DMS114 treated with DMSO at 0.1 percent for 48 hours (cell line): ENCODE measurements around the gene TSPEAR.

Experiments
- DNase-seq: peaks from one replicate; lab custom pipeline; 2025; ENCODE audit not compliant: unreplicated experiment; lab: John Stamatoyannopoulos, UW

Gene TSPEAR

DNA sequence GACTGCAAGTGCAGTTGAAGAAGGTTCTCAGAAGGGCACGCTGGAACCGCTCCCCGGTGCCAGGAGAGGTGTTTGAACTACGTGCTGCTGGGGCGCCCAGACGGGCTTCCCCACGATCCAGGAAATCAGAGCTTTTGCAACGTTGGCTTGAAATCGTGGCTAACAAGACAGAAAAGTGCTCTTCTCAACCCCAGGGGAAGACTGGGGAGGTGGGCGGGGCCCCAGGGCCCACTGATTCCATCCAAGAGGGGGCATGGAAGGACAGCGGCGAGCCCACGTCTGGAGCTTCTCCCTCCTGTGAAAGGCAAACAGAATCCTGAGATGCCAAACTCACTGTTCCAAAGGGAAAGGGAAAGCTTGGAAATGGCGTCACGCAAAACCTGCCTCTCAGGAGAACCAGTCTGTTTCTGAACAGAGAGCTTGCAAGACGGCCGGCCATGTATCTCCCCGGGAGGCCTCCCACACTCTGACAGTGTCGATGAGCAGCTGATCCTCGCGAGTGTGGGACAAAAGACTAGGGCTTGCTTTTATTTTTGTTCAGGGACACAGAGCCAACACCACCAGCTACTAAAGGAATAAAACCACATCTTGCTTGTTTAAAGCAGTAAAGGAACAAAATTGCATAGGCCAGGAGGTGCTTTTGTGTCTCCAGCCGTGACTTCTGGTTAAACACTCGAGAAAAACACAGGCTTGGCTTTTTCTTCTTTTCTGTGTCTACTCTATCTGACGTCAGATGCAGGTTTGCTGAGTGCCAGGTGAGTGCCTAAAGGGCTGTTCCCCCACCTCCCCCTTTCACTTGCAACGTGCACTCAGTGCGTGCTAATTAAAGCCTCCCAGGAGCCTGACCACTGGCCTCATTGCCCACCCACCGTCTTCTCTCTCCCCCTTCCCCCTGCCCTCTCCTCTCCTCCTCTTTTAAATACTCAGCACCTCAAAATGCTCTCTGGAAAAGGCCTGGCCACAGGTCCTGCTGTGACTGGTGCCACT lies 214.5 kb downstream of the TSPEAR start:
- no peak for DNase-seq

GRCh38 chr21:44495611-44496563 lies 215.5 kb downstream of the TSPEAR start:
- DNase-seq, result no peak

- no peak for DNase-seq
Measured at GRCh38 chr21:44494956-44495355, 216.4 kb downstream of the TSPEAR start.

DNA sequence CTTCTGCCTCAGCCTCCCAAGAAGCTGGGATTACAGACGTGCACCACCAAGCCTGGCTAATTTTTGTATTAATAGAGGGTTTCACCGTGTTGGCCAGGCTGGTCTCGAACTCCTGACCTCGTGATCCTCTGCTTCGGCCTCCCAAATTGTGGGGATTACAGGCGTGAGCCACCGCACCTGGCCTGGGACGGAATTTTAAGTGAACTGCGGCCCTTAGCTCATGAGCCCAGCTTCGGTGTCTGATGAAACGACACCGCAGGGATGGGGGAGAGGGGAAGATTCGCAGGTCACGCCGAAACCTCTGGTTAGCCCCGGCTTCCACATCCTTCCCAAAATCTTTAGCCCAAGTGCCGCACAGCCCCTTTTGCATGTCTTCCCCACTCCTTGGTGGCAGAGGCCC lies 217.0 kb downstream of the TSPEAR start:
- DNase-seq, result no peak

DNA sequence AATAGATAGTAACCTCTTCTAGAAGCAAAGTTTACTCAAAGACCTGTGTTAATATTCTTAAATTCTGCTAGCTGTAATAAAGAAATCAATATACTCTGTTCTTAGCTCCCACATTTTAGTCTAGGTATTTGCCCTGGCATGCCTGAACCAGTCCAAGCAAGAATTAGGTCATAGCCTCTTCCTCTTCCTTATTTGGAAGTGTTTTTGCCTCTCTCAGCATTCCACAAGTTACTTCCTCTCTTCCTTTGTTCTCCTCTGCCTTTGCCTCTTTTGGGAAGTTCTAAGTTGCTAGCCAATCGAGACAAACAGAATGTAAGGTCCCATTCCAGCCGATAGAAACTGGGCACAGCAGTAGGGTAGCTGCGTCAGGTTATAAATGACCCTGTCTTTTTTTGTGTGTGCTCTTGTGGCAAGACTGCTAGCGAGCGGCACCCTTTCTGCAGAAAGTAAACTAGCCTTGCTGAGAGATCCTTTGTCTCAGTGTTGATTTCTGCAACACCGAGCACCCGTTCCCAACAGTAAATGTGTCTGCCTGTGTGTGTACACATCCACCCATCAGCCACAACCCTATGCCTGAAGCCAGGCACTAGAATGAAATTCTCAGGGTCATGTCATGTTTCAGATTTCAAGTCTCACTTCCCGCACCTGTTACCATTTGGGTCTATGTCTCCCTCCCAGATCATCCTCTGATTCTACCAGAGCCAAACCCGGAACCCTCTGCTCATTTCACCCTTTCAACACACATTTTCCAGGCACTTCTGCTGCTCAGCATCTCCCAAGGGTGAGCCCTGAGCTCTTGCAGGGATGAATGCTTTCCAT lies 218.6 kb downstream of the TSPEAR start:
- DNase-seq, result no peak

- DNase-seq, result no peak
Measured at GRCh38 chr21:44490816-44491215, 220.6 kb downstream of the TSPEAR start.

GRCh38 chr21:44490405-44490804 lies 221.0 kb downstream of the TSPEAR start:
- no peak for DNase-seq

DNA sequence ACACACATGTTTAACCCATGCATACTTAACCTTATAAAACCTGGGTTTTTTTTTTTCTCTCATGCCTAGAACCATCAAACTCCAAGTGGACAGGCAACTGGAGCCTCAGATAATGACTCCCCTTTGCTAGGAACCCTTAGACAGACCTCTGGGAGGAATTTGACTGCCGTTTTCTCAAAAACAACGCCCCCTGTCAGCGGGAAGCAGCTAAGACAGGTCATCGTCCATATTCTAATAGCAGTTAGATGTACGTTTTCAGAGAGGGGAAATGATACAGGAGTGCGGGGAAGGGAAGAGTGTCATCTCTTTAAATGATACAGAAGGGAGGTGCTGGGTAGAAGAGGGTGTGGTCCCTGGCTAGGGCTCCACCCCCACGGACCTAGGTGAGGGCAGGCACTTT lies 221.4 kb downstream of the TSPEAR start:
- no peak for DNase-seq

- DNase-seq, result no peak
Measured at GRCh38 chr21:44487831-44488230, 223.5 kb downstream of the TSPEAR start.

GRCh38 chr21:44486302-44486701 lies 225.1 kb downstream of the TSPEAR start:
- DNase-seq, result no peak

DNA sequence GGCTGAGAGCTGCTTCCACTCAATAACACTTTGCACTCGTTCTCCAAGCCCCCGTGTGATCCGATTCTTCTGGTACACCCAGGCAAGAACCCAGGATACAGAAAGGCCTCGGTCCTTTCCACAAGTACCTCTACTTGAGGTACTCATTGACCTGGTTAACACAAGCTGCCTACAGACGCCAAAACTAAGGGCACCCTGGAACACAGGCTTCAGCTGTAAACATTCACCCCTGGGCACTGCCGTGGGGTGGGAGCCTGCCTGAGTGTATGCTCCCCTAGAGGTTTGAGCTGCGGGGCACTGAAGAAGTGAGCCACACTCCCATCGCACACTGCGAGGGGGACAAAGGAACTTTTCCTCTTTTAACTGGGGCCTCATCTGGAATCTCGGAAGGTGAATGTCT lies 225.6 kb downstream of the TSPEAR start:
- DNase-seq, result no peak

- DNase-seq, result peak; percentile 71
Measured at GRCh38 chr21:44485254-44485793, 226.0 kb downstream of the TSPEAR start.

- DNase-seq, result peak; percentile 13
Measured at GRCh38 chr21:44484498-44485253, 226.7 kb downstream of the TSPEAR start.

GRCh38 chr21:44483288-44484237 lies 227.8 kb downstream of the TSPEAR start:
- no peak for DNase-seq

DNA sequence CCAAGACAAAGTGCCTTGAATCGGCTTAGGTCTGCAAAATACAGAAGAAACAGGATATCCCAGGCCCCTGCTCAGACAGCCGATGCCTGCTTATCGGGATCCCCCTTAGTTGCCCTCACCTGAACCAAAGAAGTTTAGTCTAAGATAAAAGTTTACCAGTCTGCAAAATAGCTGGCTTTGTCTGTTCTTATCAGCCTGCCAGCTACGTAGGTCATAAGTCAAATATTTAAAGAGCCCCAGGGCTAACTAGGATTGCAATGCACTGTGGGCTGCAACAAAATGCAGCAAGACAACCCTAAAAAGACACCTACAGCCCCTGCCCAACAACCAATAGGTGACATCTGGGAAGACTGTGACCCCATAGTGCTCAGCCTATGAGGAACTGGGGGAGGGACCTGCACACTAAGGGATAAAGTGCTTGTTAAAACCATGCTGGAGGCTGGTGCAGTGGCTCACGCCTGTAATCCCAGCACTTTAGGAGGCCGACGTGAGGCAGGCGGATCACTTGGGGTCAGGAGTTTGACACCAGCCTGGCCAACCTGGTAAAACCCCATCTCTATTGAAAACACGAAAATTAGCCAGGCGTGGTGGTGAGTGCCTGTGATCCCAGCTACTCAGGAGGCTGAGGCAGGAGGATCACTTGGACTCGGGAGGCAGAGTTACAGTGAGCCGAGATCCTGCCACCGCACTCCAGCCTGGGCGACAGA lies 228.6 kb downstream of the TSPEAR start:
- DNase-seq, result no peak

GRCh38 chr21:44480200-44481053 lies 230.9 kb downstream of the TSPEAR start:
- DNase-seq, result no peak

- peak; percentile 17 for DNase-seq
Measured at GRCh38 chr21:44479556-44480199, 231.7 kb downstream of the TSPEAR start.
